ENCODE results near the gene KRTAP4-11. TPM values are rescaled to one million over a fixed set of nuclear protein-coding genes. Genes with fewer than 3 reads are reported as not detected.
"Not testable (repeated sequence)": the region's sequence is repeated elsewhere in the genome, so short reads cannot be mapped to it uniquely, and the experiment has no call there.

KRTAP4-11 gene
- total RNA-seq, 6 donors from 2014 or later = not detected

GRCh38 chr17:41133880-41134735, 15.9 kb upstream of the KRTAP4-11 start:
- H3K27me3 ChIP-seq = no peaks in the 10 kb centered on the region
- ATAC-seq (ENCODE audit: low FRiP score in 2 of 2) (no peak), DNase-seq (no peak)
- no peak overlapping the region for H3K4me3 ChIP-seq
- H3K4me1 ChIP-seq = no peaks in the 10 kb centered on the region
- H3K27ac ChIP-seq = no peak overlapping the region
- WGBS, 2 donors = 52 to 56% methylated on average over 2 of the region's 2 CpGs
- no peaks in the 10 kb centered on the region for H3K9me3 ChIP-seq
- no peaks in the 10 kb centered on the region for H3K36me3 ChIP-seq
- TF ChIP-seq POLR2AphosphoS5 (IDR thresholded peaks at IDR 0.05) (no peak), CTCF (IDR thresholded peaks at IDR 0.05) (no peak)

- H3K27me3 ChIP-seq = no peaks in the 10 kb centered on the region
- no peak for ATAC-seq (ENCODE audit: low FRiP score in 2 of 2)
- TF ChIP-seq POLR2A (IDR thresholded peaks at IDR 0.05) (no peak), EP300 (IDR thresholded peaks at IDR 0.05) (no peak), CTCF (IDR thresholded peaks at IDR 0.05) (no peak), POLR2AphosphoS5 (IDR thresholded peaks at IDR 0.05) (no peak)
- no peaks in the 10 kb centered on the region for H3K4me1 ChIP-seq
- H3K27ac ChIP-seq = no peak overlapping the region
- no peak for DNase-seq
- no peaks in the 10 kb centered on the region for H3K9me3 ChIP-seq
- no peaks in the 10 kb centered on the region for H3K36me3 ChIP-seq
- H3K4me3 ChIP-seq = no peak overlapping the region
- 78 to 87% methylated on average over 3 of the region's 3 CpGs for WGBS, 2 donors
These were observed 13.8 kb upstream of the KRTAP4-11 start for GRCh38 chr17:41131979-41132378.

GRCh38 chr17:41127371-41127770, 9.2 kb upstream of the KRTAP4-11 start:
- Histone ChIP-seq H3K4me3 (no peak overlapping the region), H3K9me3 (no peaks in the 10 kb centered on the region), H3K27ac (no peak overlapping the region), H3K27me3 (no peaks in the 10 kb centered on the region), H3K4me1 (no peaks in the 10 kb centered on the region), H3K36me3 (no peaks in the 10 kb centered on the region)
- no peak for DNase-seq
- no peak for ATAC-seq (ENCODE audit: low FRiP score in 2 of 2)
- TF ChIP-seq POLR2AphosphoS5 (IDR thresholded peaks at IDR 0.05) (no peak), CTCF (IDR thresholded peaks at IDR 0.05) (no peak), EP300 (IDR thresholded peaks at IDR 0.05) (no peak), POLR2A (IDR thresholded peaks at IDR 0.05) (no peak)
- WGBS, 2 donors = 56 to 61% methylated on average over 1 of the region's 1 CpG

- WGBS, 2 donors = 75 to 79% methylated on average over 3 of the region's 3 CpGs
- H3K36me3 ChIP-seq = no peaks in the 10 kb centered on the region
- TF ChIP-seq POLR2A (IDR thresholded peaks at IDR 0.05) (no peak), EP300 (IDR thresholded peaks at IDR 0.05) (no peak), CTCF (IDR thresholded peaks at IDR 0.05) (no peak), POLR2AphosphoS5 (IDR thresholded peaks at IDR 0.05) (no peak)
- ATAC-seq (ENCODE audit: low FRiP score in 2 of 2) (no peak), DNase-seq (no peak)
- H3K4me3 ChIP-seq = no peak overlapping the region
- H3K4me1 ChIP-seq = no peaks in the 10 kb centered on the region
- H3K27ac ChIP-seq = no peak overlapping the region
- H3K27me3 ChIP-seq = no peaks in the 10 kb centered on the region
- no peaks in the 10 kb centered on the region for H3K9me3 ChIP-seq
These were observed 8.2 kb upstream of the KRTAP4-11 start for GRCh38 chr17:41126412-41126811.

GRCh38 chr17:41125064-41125463, 6.9 kb upstream of the KRTAP4-11 start:
- no peaks in the 10 kb centered on the region for H3K36me3 ChIP-seq
- no peak overlapping the region for H3K27ac ChIP-seq
- 100% methylated on average over 2 of the region's 2 CpGs for WGBS, 2 donors
- H3K4me1 ChIP-seq = no peaks in the 10 kb centered on the region
- DNase-seq (no peak), ATAC-seq (ENCODE audit: low FRiP score in 2 of 2) (no peak)
- TF ChIP-seq POLR2A (IDR thresholded peaks at IDR 0.05) (no peak), CTCF (IDR thresholded peaks at IDR 0.05) (no peak), POLR2AphosphoS5 (IDR thresholded peaks at IDR 0.05) (no peak), EP300 (IDR thresholded peaks at IDR 0.05) (no peak)
- H3K4me3 ChIP-seq = no peak overlapping the region
- no peaks in the 10 kb centered on the region for H3K27me3 ChIP-seq
- H3K9me3 ChIP-seq = no peaks in the 10 kb centered on the region

- not testable (repeated sequence) for H3K27me3 ChIP-seq; DNase-seq; H3K9me3 ChIP-seq; H3K36me3 ChIP-seq; H3K27ac ChIP-seq; ATAC-seq (ENCODE audit: low FRiP score in 2 of 2); H3K4me3 ChIP-seq; H3K4me1 ChIP-seq
- WGBS, 2 donors = 78 to 83% methylated on average over 2 to 3 of the region's 3 CpGs
These were observed 5.8 kb upstream of the KRTAP4-11 start, which contains the start of gene KRTAP4-12 for GRCh38 chr17:41123991-41124371. KRTAP4-12 (minus strand) TSS chr17:41124182; CDS start chr17:41124122, 60 bp downstream.

GRCh38 chr17:41123292-41123990, 5.3 kb upstream of the KRTAP4-11 start:
- not testable (repeated sequence) for ATAC-seq (ENCODE audit: low FRiP score in 2 of 2); H3K9me3 ChIP-seq; H3K36me3 ChIP-seq; H3K4me3 ChIP-seq; H3K4me1 ChIP-seq; H3K27ac ChIP-seq; H3K27me3 ChIP-seq
- peak in 1 of 2 donors; percentile 58 for DNase-seq
- 86 to 91% methylated on average over 7 to 12 of the region's 12 CpGs for WGBS, 2 donors
